Mononuclear cell (primary cell): ENCODE results near the gene JAG1. TPM values are rescaled to one million over a fixed set of nuclear protein-coding genes. Genes with fewer than 3 reads are reported as not detected.

Experiments
- H3K27me3 ChIP-seq: 2 replicates; pipeline ENCODE4 v1.6.0; 2011; ENCODE audit warnings: low read length, control low read depth; ENCODE audit not compliant: insufficient read depth
- H3K4me1 ChIP-seq: 2 replicates; pipeline ENCODE4 v1.5.1; 2011; ENCODE audit warnings: mild to moderate bottlenecking, low read length, control low read depth; ENCODE audit not compliant: insufficient read depth
- H3K4me3 ChIP-seq: 2 replicates; pipeline ENCODE4 v1.5.1; 2011; ENCODE audit warnings: mild to moderate bottlenecking, low read length, moderate library complexity
- H3K9me3 ChIP-seq: 2 replicates; pipeline ENCODE4 v1.5.1; 2011; ENCODE audit warnings: low read depth, mild to moderate bottlenecking, control low read depth, low read length
- total RNA-seq: library from RNA; depleted of rRNA; stranded (reverse); fragments of >200 nt; gene quantifications from one replicate; pipeline ENCODE4 v1.2.3, GENCODE V29; 2012

The JAG1 gene
- total RNA-seq, 1 donor: 8.3 TPM

GRCh38 chr20:10680571-10680970, 6.8 kb upstream of the JAG1 start:
- Histone ChIP-seq H3K4me1 (peaks cover 4% of the 10 kb centered on the region), H3K9me3 (no peaks in the 10 kb centered on the region), H3K4me3 (no peak overlapping the region), H3K27me3 (peaks cover 10% of the 10 kb centered on the region)

- Histone ChIP-seq H3K4me1 (peaks cover 16% of the 10 kb centered on the region), H3K9me3 (no peaks in the 10 kb centered on the region), H3K27me3 (peaks cover 19% of the 10 kb centered on the region), H3K4me3 (no peak overlapping the region)
Observed at GRCh38 chr20:10679269-10679668, 5.5 kb upstream of the JAG1 start.

- no peaks in the 10 kb centered on the region for H3K9me3 ChIP-seq
Observed at GRCh38 chr20:10676518-10676917, 2.7 kb upstream of the JAG1 start.

GRCh38 chr20:10675450-10675848, 1.6 kb upstream of the JAG1 start:
- Histone ChIP-seq H3K4me3 (no peak overlapping the region), H3K27me3 (peaks cover 22% of the 10 kb centered on the region)

More at GRCh38 chr20:10676518-10676917, 2.7 kb upstream of the JAG1 start:
- H3K27me3 ChIP-seq: peaks cover 19% of the 10 kb centered on the region
- no peak overlapping the region for H3K4me3 ChIP-seq
- peaks cover 38% of the 10 kb centered on the region for H3K4me1 ChIP-seq

GRCh38 chr20:10674684-10675449, 1.1 kb upstream of the JAG1 start:
- Histone ChIP-seq H3K4me1 (peaks cover 47% of the 10 kb centered on the region), H3K4me3 (peak overlapping the region; percentile 60), H3K27me3 (peaks cover 22% of the 10 kb centered on the region), H3K9me3 (no peaks in the 10 kb centered on the region)

More at GRCh38 chr20:10675450-10675848, 1.6 kb upstream of the JAG1 start:
- Histone ChIP-seq H3K9me3 (no peaks in the 10 kb centered on the region), H3K4me1 (peaks cover 47% of the 10 kb centered on the region)

- Histone ChIP-seq H3K27me3 (peaks cover 25% of the 10 kb centered on the region), H3K4me1 (peaks cover 47% of the 10 kb centered on the region), H3K9me3 (no peaks in the 10 kb centered on the region), H3K4me3 (peak overlapping the region; percentile 60)
Observed at GRCh38 chr20:10673176-10673841, 490 bp downstream of the JAG1 start.

GRCh38 chr20:10672624-10673127, 1.1 kb downstream of the JAG1 start:
- H3K9me3 ChIP-seq: no peaks in the 10 kb centered on the region
- peaks cover 47% of the 10 kb centered on the region for H3K4me1 ChIP-seq
- peak overlapping the region; percentile 60 for H3K4me3 ChIP-seq
- H3K27me3 ChIP-seq: peaks cover 25% of the 10 kb centered on the region

GRCh38 chr20:10671919-10672623, 1.7 kb downstream of the JAG1 start:
- H3K4me1 ChIP-seq: peaks cover 47% of the 10 kb centered on the region
- no peaks in the 10 kb centered on the region for H3K9me3 ChIP-seq
- H3K27me3 ChIP-seq: peaks cover 23% of the 10 kb centered on the region
- H3K4me3 ChIP-seq: peak overlapping the region; percentile 60

GRCh38 chr20:10671221-10671918, 2.4 kb downstream of the JAG1 start:
- Histone ChIP-seq H3K4me1 (peaks cover 44% of the 10 kb centered on the region), H3K27me3 (peaks cover 19% of the 10 kb centered on the region), H3K9me3 (no peaks in the 10 kb centered on the region), H3K4me3 (peak overlapping the region; percentile 60)

- Histone ChIP-seq H3K27me3 (peaks cover 16% of the 10 kb centered on the region), H3K9me3 (no peaks in the 10 kb centered on the region), H3K4me1 (peaks cover 43% of the 10 kb centered on the region), H3K4me3 (no peak overlapping the region)
Observed at GRCh38 chr20:10670501-10671220, 3.1 kb downstream of the JAG1 start.

GRCh38 chr20:10669843-10670446, 3.9 kb downstream of the JAG1 start:
- peaks cover 38% of the 10 kb centered on the region for H3K4me1 ChIP-seq
- H3K9me3 ChIP-seq: no peaks in the 10 kb centered on the region
- H3K27me3 ChIP-seq: peaks cover 9% of the 10 kb centered on the region
- no peak overlapping the region for H3K4me3 ChIP-seq

- H3K9me3 ChIP-seq: no peaks in the 10 kb centered on the region
- peaks cover 30% of the 10 kb centered on the region for H3K4me1 ChIP-seq
- H3K4me3 ChIP-seq: no peak overlapping the region
- peaks cover 6% of the 10 kb centered on the region for H3K27me3 ChIP-seq
Observed at GRCh38 chr20:10668677-10669368, 5.0 kb downstream of the JAG1 start.

GRCh38 chr20:10667560-10668167, 6.1 kb downstream of the JAG1 start:
- Histone ChIP-seq H3K27me3 (peaks cover 6% of the 10 kb centered on the region), H3K4me1 (peaks cover 29% of the 10 kb centered on the region), H3K4me3 (no peak overlapping the region), H3K9me3 (no peaks in the 10 kb centered on the region)
